K562 (cell line): ENCODE results near the gene YTHDC2. TPM values are rescaled to one million over a fixed set of nuclear protein-coding genes. Genes with fewer than 3 reads are reported as not detected.

Experiments used
- ATAC-seq: fragments of 200-7000 bp; cut with Tn5 transposase; 3 replicates; pipeline ENCODE4 v1.9.1; 2020; ENCODE audit warnings: moderate library complexity
- BruUV-seq: library from RNA; stranded (reverse); fragments of 400-500 nt; replicated peaks from 2 replicates; lab custom pipeline; 2021; lab: Mats Ljungman, UMichigan
- CTCF ChIA-PET: fragments of 300-600 bp; formaldehyde crosslinking; extraction: SDS; loops from one replicate; lab custom pipeline; 2021; ENCODE audit warnings: low intra/inter-chr PET ratio; lab: Yijun Ruan, JAX
- POLR2A ChIA-PET: fragments of 300-600, 350-650 bp; sonication (Branson Sonifier 250); formaldehyde crosslinking; extraction: SDS; loops from one replicate; lab custom pipeline; 2021; ENCODE audit warnings: antibody characterized with exemption, inconsistent platforms; lab: Yijun Ruan, JAX
- DNase-seq, 4 experiments: peaks; one replicate each; pipeline versions ENCODE4 v3.0.0 to v3.0.0-alpha.2; 2011 to 2018; ENCODE audit warnings: low spot score in 3 of 4, mixed read lengths in 3 of 4; ENCODE audit errors: extremely low read depth in 1 of 4
- FAIRE-seq: peaks from 2 replicates; lab custom pipeline; 2011; peaks lifted over from hg19 to GRCh38; lab: Jason Lieb, UNC
- H2AFZ ChIP-seq: 2 replicates; pipeline ENCODE4 v1.6.0; 2011; ENCODE audit warnings: low read depth, low read length, control low read depth, inconsistent platforms
- H3K27ac ChIP-seq: fragments of 200-600 bp; 3 replicates; pipeline ENCODE4 v1.8.0; 2011; ENCODE audit warnings: low read depth, mild to moderate bottlenecking, control low read depth, inconsistent platforms, low read length, moderate library complexity, mixed read lengths; ENCODE audit errors: extremely low read depth
- H3K27me3 ChIP-seq, 2 experiments: fragments of 300-600 bp in 1 of 2; 2 replicates in 1 of 2; 3 replicates in 1 of 2; pipeline versions ENCODE4 v1.6.0 to v1.8.0; 2011; ENCODE audit warnings: inconsistent platforms in 2 of 2, low read length in 2 of 2, mild to moderate bottlenecking in 1 of 2, mixed read lengths in 1 of 2, moderate library complexity in 1 of 2; ENCODE audit not compliant: control insufficient read depth in 2 of 2, insufficient read depth in 2 of 2
- H3K36me3 ChIP-seq: fragments of 300-600 bp; 3 replicates; pipeline ENCODE4 v1.8.0; 2011; ENCODE audit warnings: mild to moderate bottlenecking, low read length, inconsistent platforms; ENCODE audit not compliant: control insufficient read depth, insufficient read depth
- H3K4me1 ChIP-seq, 2 experiments: fragments of 200-600 bp in 1 of 2; replicated peaks in 1 of 2; 2 replicates in 1 of 2; 3 replicates in 1 of 2; pipeline versions ENCODE4 v1.5.1 to v1.8.0; 2011; ENCODE audit warnings: inconsistent platforms in 2 of 2, low read length in 2 of 2, mild to moderate bottlenecking in 1 of 2, mixed read lengths in 1 of 2, moderate library complexity in 1 of 2; ENCODE audit not compliant: control insufficient read depth in 2 of 2, insufficient read depth in 2 of 2
- H3K4me2 ChIP-seq: 2 replicates; pipeline ENCODE4 v1.6.1; 2011; ENCODE audit warnings: low read length, control low read depth, inconsistent platforms, mixed read lengths; ENCODE audit not compliant: insufficient read depth
- H3K4me3 ChIP-seq: fragments of 200-600 bp; sonication (generic), shearing (Covaris generic); 2 replicates; pipeline ENCODE4 v1.5.1; 2016; ENCODE audit warnings: control low read depth, inconsistent platforms
- H3K79me2 ChIP-seq: fragments of 200-600 bp; 3 replicates; pipeline ENCODE4 v1.8.0; 2011; ENCODE audit warnings: low read length, inconsistent platforms; ENCODE audit not compliant: control insufficient read depth, insufficient read depth
- H3K9ac ChIP-seq, 2 experiments: 2 replicates each; pipeline versions ENCODE4 v1.6.0 to v1.6.1; 2011; ENCODE audit warnings: low read depth in 2 of 2, low read length in 2 of 2, control low read depth in 1 of 2, inconsistent platforms in 1 of 2, mild to moderate bottlenecking in 1 of 2, mixed read lengths in 1 of 2; ENCODE audit not compliant: insufficient read depth in 1 of 2
- H3K9me1 ChIP-seq: one replicate; pipeline ENCODE4 v1.6.0; 2011; ENCODE audit warnings: inconsistent platforms, mild to moderate bottlenecking, low read length, moderate library complexity; ENCODE audit not compliant: control insufficient read depth, insufficient read depth
- H3K9me3 ChIP-seq: replicated peaks from 2 replicates; pipeline ENCODE4 v1.5.1; 2011; ENCODE audit warnings: low read depth, low read length, inconsistent platforms; ENCODE audit not compliant: control insufficient read depth, insufficient read depth
- H4K20me1 ChIP-seq: replicated peaks from 2 replicates; pipeline ENCODE4 v1.6.1; 2011; ENCODE audit warnings: low read length, inconsistent platforms, mixed read lengths; ENCODE audit not compliant: control insufficient read depth, insufficient read depth
- BHLHE40 ChIP-seq: IDR thresholded peaks from 2 replicates; pipeline ENCODE4 v1.6.1; 2011; ENCODE audit warnings: low read length, improper control_type of control experiment
- FOS ChIP-seq: IDR thresholded peaks from 3 replicates; pipeline ENCODE4 v1.6.1; 2011; ENCODE audit not compliant: insufficient read length; ENCODE audit errors: extremely low read depth
- GATAD2A ChIP-seq: fragments of 450-650 bp; IDR thresholded peaks from 2 replicates; pipeline ENCODE4 v1.6.1; 2017
- HDAC8 ChIP-seq: fragments of 450-650 bp; IDR thresholded peaks from 2 replicates; pipeline ENCODE4 v1.6.1; 2016; ENCODE audit warnings: mild to moderate bottlenecking, missing genetic modification characterization, moderate library complexity, missing compliant biosample characterization
- MTA2 ChIP-seq: fragments of 450-650 bp; IDR thresholded peaks from 2 replicates; pipeline ENCODE4 v1.6.1; 2016; ENCODE audit warnings: low read depth
- MYBL2 ChIP-seq, 2 experiments: fragments of 450-650 bp in 1 of 2; sonication (generic) in 1 of 2; formaldehyde crosslinking in 1 of 2; IDR thresholded peaks; 2 replicates each; pipeline versions ENCODE4 v1.6.1 to v1.8.1; 2017 to 2022; ENCODE audit warnings: borderline replicate concordance in 1 of 2, inconsistent platforms in 1 of 2, low read depth in 1 of 2, mild to moderate bottlenecking in 1 of 2, missing genetic modification reagents in 1 of 2, moderate library complexity in 1 of 2
- PREB ChIP-seq: sonication (generic); formaldehyde crosslinking; IDR thresholded peaks from 2 replicates; pipeline ENCODE4 v1.8.1; 2023; ENCODE audit warnings: mild to moderate bottlenecking, missing genetic modification reagents
- RNF2 ChIP-seq: sonication (generic); IDR thresholded peaks from 2 replicates; pipeline ENCODE4 v1.6.1; 2016
- ZNF165 ChIP-seq: fragments of 250-450 bp; sonication (Bioruptor Pico); IDR thresholded peaks from 2 replicates; pipeline ENCODE4 v1.4.0; 2020; ENCODE audit warnings: borderline replicate concordance
- ZNF274 ChIP-seq: IDR thresholded peaks from 2 replicates; pipeline ENCODE4 v1.6.1; 2011; ENCODE audit warnings: low read depth, mild to moderate bottlenecking, low read length, moderate library complexity, borderline replicate concordance
- ZNF316 ChIP-seq: fragments of 450-650 bp; IDR thresholded peaks from 2 replicates; pipeline ENCODE4 v1.6.1; 2016
- ZNF551 ChIP-seq: fragments of 250-450 bp; sonication (Bioruptor Pico); IDR thresholded peaks from 2 replicates; pipeline ENCODE4 v1.5.0; 2021; ENCODE audit warnings: mild to moderate bottlenecking, moderate library complexity
- WGBS: fragments of 100-300 bp; shearing (Covaris generic); methylation state at CpG from one replicate; pipeline ENCODE4 v1.1.6; 2016; ENCODE audit warnings: low coverage, mixed read lengths; ENCODE audit not compliant: insufficient coverage; ENCODE audit errors: missing lambda C conversion rate; 5-methylcytosine and 5-hydroxymethylcytosine counted together
- in situ Hi-C: fragments of 300-500 bp; cut with MboI; formaldehyde crosslinking; loops from 4 replicates; pipeline ENCODE4 v1.15.0; 2018; ENCODE audit warnings: inconsistent platforms, mixed read lengths
- intact Hi-C: fragments of 100-400 bp; cut with micrococcal nuclease; formaldehyde crosslinking; loops from 2 replicates; pipeline ENCODE4 v1.14.2; 2022
- polyA plus RNA-seq, 8 experiments: library from polyadenylated mRNA; depleted of rRNA in 4 of 8; stranded (reverse) in 5 of 8; unstranded in 3 of 8; fragments of >200 nt; fragmentation: Nextera tagmentation in 2 of 8; fragmentation: Illumina TruSeq in 1 of 8; extraction: Ambion mirVana in 2 of 8; extraction: Trizol in 1 of 8; gene quantifications; 2 replicates each; pipeline versions ENCODE4 v1.2.1 to v1.2.3, GENCODE V29; 2011 to 2014; ENCODE audit warnings: inconsistent platforms in 1 of 8, missing spikeins in 1 of 8
- total RNA-seq, 7 experiments: library from RNA; depleted of rRNA in 6 of 7; stranded (reverse); fragments of >200 nt in 6 of 7; fragmentation: Illumina TruSeq in 2 of 7; extraction: Trizol in 2 of 7; gene quantifications; 2 replicates each; pipeline versions ENCODE4 v1.2.1 to v1.2.3, GENCODE V29; 2011 to 2021; ENCODE audit warnings: low replicate concordance in 1 of 7
- TF ChIP-seq, protein P1 (sequence below), 3 experiments: fragments of 200-800 bp in 1 of 3; fragments of 250-450 bp in 1 of 3; fragments of 450-650 bp in 1 of 3; sonication (Bioruptor Pico) in 1 of 3; sonication (Bioruptor generic) in 1 of 3; formaldehyde crosslinking in 1 of 3; IDR thresholded peaks; 2 replicates each; pipeline versions ENCODE4 v1.6.1 to v1.8.0; 2016 to 2022; ENCODE audit warnings: mild to moderate bottlenecking in 2 of 3, missing genetic modification characterization in 2 of 3, missing compliant biosample characterization in 1 of 3, moderate library complexity in 1 of 3
- TF ChIP-seq, protein P2 (sequence below): fragments of 250-450 bp; sonication (Bioruptor Pico); IDR thresholded peaks from 2 replicates; pipeline ENCODE4 v1.8.0; 2021; ENCODE audit warnings: borderline replicate concordance, mild to moderate bottlenecking, moderate library complexity; ENCODE audit not compliant: poor library complexity, severe bottlenecking
- TF ChIP-seq, protein P3 (sequence below): sonication (generic); formaldehyde crosslinking; IDR thresholded peaks from 2 replicates; pipeline ENCODE4 v1.8.1; 2023; ENCODE audit warnings: mild to moderate bottlenecking, missing genetic modification reagents

The YTHDC2 gene
- total and polyA plus RNA-seq, 9 of the 15 experiments (the other 6 are each of a cell fraction or from before 2014, with no cell fraction given): 2.7 to 21.6 (median 15.9) TPM

DNA sequence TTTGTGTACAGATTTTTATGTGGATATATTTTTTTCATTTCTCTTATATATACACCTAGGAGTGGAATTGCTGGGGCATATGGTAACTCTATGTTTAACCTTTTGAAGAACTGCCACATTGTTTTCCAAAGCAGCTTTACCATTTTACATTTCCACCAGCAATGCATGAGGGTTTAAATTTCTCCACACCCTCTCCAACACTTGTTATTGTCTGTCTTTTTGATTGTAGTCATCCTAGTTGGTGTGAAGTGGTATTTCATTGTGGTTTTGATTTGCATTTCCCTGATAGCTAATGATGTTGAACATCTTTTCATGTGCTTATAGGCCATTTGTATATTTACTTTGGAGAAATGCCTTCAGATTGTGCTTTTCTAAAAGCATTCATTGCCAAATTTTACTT, 39.1 kb downstream of the YTHDC2 start (continued):
- no peak for TF ChIP-seq BHLHE40
- TF ChIP-seq, protein P1, sequence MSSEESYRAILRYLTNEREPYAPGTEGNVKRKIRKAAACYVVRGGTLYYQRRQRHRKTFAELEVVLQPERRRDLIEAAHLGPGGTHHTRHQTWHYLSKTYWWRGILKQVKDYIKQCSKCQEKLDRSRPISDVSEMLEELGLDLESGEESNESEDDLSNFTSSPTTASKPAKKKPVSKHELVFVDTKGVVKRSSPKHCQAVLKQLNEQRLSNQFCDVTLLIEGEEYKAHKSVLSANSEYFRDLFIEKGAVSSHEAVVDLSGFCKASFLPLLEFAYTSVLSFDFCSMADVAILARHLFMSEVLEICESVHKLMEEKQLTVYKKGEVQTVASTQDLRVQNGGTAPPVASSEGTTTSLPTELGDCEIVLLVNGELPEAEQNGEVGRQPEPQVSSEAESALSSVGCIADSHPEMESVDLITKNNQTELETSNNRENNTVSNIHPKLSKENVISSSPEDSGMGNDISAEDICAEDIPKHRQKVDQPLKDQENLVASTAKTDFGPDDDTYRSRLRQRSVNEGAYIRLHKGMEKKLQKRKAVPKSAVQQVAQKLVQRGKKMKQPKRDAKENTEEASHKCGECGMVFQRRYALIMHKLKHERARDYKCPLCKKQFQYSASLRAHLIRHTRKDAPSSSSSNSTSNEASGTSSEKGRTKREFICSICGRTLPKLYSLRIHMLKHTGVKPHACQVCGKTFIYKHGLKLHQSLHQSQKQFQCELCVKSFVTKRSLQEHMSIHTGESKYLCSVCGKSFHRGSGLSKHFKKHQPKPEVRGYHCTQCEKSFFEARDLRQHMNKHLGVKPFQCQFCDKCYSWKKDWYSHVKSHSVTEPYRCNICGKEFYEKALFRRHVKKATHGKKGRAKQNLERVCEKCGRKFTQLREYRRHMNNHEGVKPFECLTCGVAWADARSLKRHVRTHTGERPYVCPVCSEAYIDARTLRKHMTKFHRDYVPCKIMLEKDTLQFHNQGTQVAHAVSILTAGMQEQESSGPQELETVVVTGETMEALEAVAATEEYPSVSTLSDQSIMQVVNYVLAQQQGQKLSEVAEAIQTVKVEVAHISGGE (CRISPR knock-in tag; IDR thresholded peaks at IDR 0.05): no peak
- TF ChIP-seq ZNF165 (CRISPR knock-in tag): no peak
- TF ChIP-seq HDAC8 (tag): no peak
- TF ChIP-seq MTA2: no peak
- TF ChIP-seq ZNF274: no peak

GRCh38 chr5:113562828-113563400, 49.4 kb downstream of the YTHDC2 start:
- intact Hi-C loops: no loop called here
- CTCF ChIA-PET: no interaction called here
- no peak overlapping the region for H3K9ac ChIP-seq
- H3K9me1 ChIP-seq: no peaks in the 10 kb centered on the region
- H2AFZ ChIP-seq: no peak overlapping the region
- no peaks in the 10 kb centered on the region for H3K27me3 ChIP-seq
- POLR2A ChIA-PET: no interaction called here
- no peaks in the 10 kb centered on the region for H3K9me3 ChIP-seq
- peaks cover 64% of the 10 kb centered on the region for H3K36me3 ChIP-seq
- no peak overlapping the region for H3K4me3 ChIP-seq
- H3K4me2 ChIP-seq: no peak overlapping the region
- FAIRE-seq (no peak), DNase-seq (no peak), ATAC-seq (no peak)
- no peaks in the 10 kb centered on the region for H4K20me1 ChIP-seq
- no peaks in the 10 kb centered on the region for H3K4me1 ChIP-seq
- no TSS peak for BruUV-seq
- 94% methylated on average over 3 of the region's 3 CpGs for WGBS
- in situ Hi-C loops: no loop called here
- H3K27ac ChIP-seq: no peak overlapping the region
- H3K79me2 ChIP-seq: no peaks in the 10 kb centered on the region
- no peak for TF ChIP-seq MYBL2 (IDR thresholded peaks at IDR 0.05; ENCODE audit: low read depth)
- TF ChIP-seq MYBL2 (CRISPR knock-in tag; IDR thresholded peaks at IDR 0.05; ENCODE audit: borderline replicate concordance): no peak
- TF ChIP-seq FOS: no peak
- peak; percentile 80 for TF ChIP-seq ZNF316
- TF ChIP-seq, protein P2, sequence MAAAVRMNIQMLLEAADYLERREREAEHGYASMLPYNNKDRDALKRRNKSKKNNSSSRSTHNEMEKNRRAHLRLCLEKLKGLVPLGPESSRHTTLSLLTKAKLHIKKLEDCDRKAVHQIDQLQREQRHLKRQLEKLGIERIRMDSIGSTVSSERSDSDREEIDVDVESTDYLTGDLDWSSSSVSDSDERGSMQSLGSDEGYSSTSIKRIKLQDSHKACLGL: no peak
- no peak for TF ChIP-seq RNF2
- TF ChIP-seq GATAD2A: no peak
- TF ChIP-seq, protein P3, sequence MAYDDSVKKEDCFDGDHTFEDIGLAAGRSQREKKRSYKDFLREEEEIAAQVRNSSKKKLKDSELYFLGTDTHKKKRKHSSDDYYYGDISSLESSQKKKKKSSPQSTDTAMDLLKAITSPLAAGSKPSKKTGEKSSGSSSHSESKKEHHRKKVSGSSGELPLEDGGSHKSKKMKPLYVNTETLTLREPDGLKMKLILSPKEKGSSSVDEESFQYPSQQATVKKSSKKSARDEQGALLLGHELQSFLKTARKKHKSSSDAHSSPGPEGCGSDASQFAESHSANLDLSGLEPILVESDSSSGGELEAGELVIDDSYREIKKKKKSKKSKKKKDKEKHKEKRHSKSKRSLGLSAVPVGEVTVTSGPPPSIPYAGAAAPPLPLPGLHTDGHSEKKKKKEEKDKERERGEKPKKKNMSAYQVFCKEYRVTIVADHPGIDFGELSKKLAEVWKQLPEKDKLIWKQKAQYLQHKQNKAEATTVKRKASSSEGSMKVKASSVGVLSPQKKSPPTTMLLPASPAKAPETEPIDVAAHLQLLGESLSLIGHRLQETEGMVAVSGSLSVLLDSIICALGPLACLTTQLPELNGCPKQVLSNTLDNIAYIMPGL: no peak
- no peak for TF ChIP-seq PREB
- TF ChIP-seq ZNF551 (CRISPR knock-in tag): no peak
